HepG2 (cell line): ENCODE results near the gene SLC4A11. TPM values are rescaled to one million over a fixed set of nuclear protein-coding genes. Genes with fewer than 3 reads are reported as not detected.

Experiments used
- ATF3 ChIP-seq: sonication (generic); formaldehyde crosslinking; IDR thresholded peaks from 2 replicates; pipeline ENCODE4 v1.4.0; 2020; ENCODE audit warnings: missing genetic modification reagents
- CSRNP1 ChIP-seq: sonication (generic); formaldehyde crosslinking; IDR thresholded peaks from 2 replicates; pipeline ENCODE4 v1.8.1; 2023; ENCODE audit warnings: mild to moderate bottlenecking, missing genetic modification reagents
- GLI4 ChIP-seq: sonication (generic); formaldehyde crosslinking; IDR thresholded peaks from 2 replicates; pipeline ENCODE4 v1.5.1; 2020; ENCODE audit warnings: missing genetic modification reagents, mild to moderate bottlenecking, moderate library complexity, borderline replicate concordance
- KIAA2018 ChIP-seq: sonication (generic); formaldehyde crosslinking; IDR thresholded peaks from 2 replicates; pipeline ENCODE4 v1.5.0; 2020; ENCODE audit warnings: mild to moderate bottlenecking, missing genetic modification reagents, borderline replicate concordance
- POLR2AphosphoS5 ChIP-seq: IDR thresholded peaks from 2 replicates; pipeline ENCODE4 v1.6.1; 2012; ENCODE audit warnings: low read depth, low read length
- REPIN1 ChIP-seq: sonication (generic); formaldehyde crosslinking; IDR thresholded peaks from 2 replicates; pipeline ENCODE4 v1.8.0; 2022; ENCODE audit warnings: missing genetic modification reagents, low read depth, mild to moderate bottlenecking, borderline replicate concordance
- TARDBP ChIP-seq: sonication (generic); formaldehyde crosslinking; IDR thresholded peaks from 2 replicates; pipeline ENCODE4 v1.8.0; 2022; ENCODE audit warnings: mild to moderate bottlenecking, missing genetic modification reagents
- TBX3 ChIP-seq: fragments of 450-650 bp; IDR thresholded peaks from 2 replicates; pipeline ENCODE4 v1.6.1; 2017; ENCODE audit warnings: antibody characterized with exemption, mild to moderate bottlenecking, inconsistent platforms, borderline replicate concordance
- TMF1 ChIP-seq: sonication (generic); formaldehyde crosslinking; IDR thresholded peaks from 2 replicates; pipeline ENCODE4 v1.8.1; 2022; ENCODE audit warnings: low read depth, missing genetic modification reagents
- ZNF614 ChIP-seq: IDR thresholded peaks from 2 replicates; pipeline ENCODE4 v1.6.1; 2018; ENCODE audit warnings: missing biosample characterization, missing genetic modification reagents, inconsistent platforms, borderline replicate concordance
- ZNF678 ChIP-seq: sonication (generic); formaldehyde crosslinking; IDR thresholded peaks from 2 replicates; pipeline ENCODE4 v1.4.0; 2020; ENCODE audit warnings: mild to moderate bottlenecking, missing genetic modification reagents
- ZNF703 ChIP-seq: sonication (generic); formaldehyde crosslinking; IDR thresholded peaks from 2 replicates; pipeline ENCODE4 v1.5.1; 2020; ENCODE audit warnings: missing genetic modification reagents, mild to moderate bottlenecking, moderate library complexity, borderline replicate concordance
- ZNF773 ChIP-seq: sonication (generic); formaldehyde crosslinking; IDR thresholded peaks from 2 replicates; pipeline ENCODE4 v1.4.0; 2020; ENCODE audit warnings: missing genetic modification reagents, borderline replicate concordance
- ZSCAN12 ChIP-seq: sonication (generic); formaldehyde crosslinking; IDR thresholded peaks from 2 replicates; pipeline ENCODE4 v1.9.0; 2021; ENCODE audit warnings: mild to moderate bottlenecking, missing genetic modification reagents
- polyA plus RNA-seq, 8 experiments: library from polyadenylated mRNA; depleted of rRNA in 3 of 8; stranded (reverse) in 7 of 8; unstranded in 1 of 8; fragments of >200 nt; fragmentation: Illumina TruSeq in 4 of 8; extraction: Trizol in 4 of 8; gene quantifications; 2 replicates each; pipeline versions ENCODE4 v1.2.1 to v1.2.3, GENCODE V29; 2011 to 2016; ENCODE audit warnings: low read depth in 4 of 8, missing spikeins in 1 of 8, mixed read lengths in 1 of 8; ENCODE audit not compliant: insufficient read depth in 1 of 8
- total RNA-seq, 5 experiments: library from RNA; depleted of rRNA; stranded (reverse); fragments of >200 nt; fragmentation: Illumina TruSeq; extraction: Trizol; gene quantifications; 2 replicates each; pipeline ENCODE4 v1.2.3, GENCODE V29; 2016; ENCODE audit warnings: low read depth in 1 of 5
- TF ChIP-seq, protein P1 (sequence below): sonication (generic); formaldehyde crosslinking; IDR thresholded peaks from 2 replicates; pipeline ENCODE4 v1.8.1; 2023; ENCODE audit warnings: mild to moderate bottlenecking, missing genetic modification reagents

Gene SLC4A11
- total and polyA plus RNA-seq, 2 of the 13 experiments (the other 11 are each of a cell fraction or from before 2014, with no cell fraction given), result 3.9 to 27.0 TPM

GRCh38 chr20:3203315-3204123, 35.5 kb downstream of the SLC4A11 start (continued):
- peak; percentile 45; the same call in 1 of the 2 replicates for TF ChIP-seq KIAA2018
- TF ChIP-seq ZNF703 (CRISPR knock-in tag), result peak; percentile 57; the same call in 1 of the 2 replicates
- peak; percentile 15; the same call in 1 of the 2 replicates for TF ChIP-seq ZNF614 (CRISPR knock-in tag)
- TF ChIP-seq TARDBP, result peak; percentile 10; the same call in 1 of the 2 replicates
- 0 out of 2 replicates have a peak, but pooled peaks have one; percentile 45 for TF ChIP-seq ZSCAN12
- TF ChIP-seq, protein P1, sequence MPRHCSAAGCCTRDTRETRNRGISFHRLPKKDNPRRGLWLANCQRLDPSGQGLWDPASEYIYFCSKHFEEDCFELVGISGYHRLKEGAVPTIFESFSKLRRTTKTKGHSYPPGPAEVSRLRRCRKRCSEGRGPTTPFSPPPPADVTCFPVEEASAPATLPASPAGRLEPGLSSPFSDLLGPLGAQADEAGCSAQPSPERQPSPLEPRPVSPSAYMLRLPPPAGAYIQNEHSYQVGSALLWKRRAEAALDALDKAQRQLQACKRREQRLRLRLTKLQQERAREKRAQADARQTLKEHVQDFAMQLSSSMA (CRISPR knock-in tag), result 0 out of 2 replicates have a peak, but pooled peaks have one; percentile 55
- TF ChIP-seq REPIN1 (CRISPR knock-in tag), result no peak; the same call in 1 of the 2 replicates
- no peak for TF ChIP-seq ZNF678 (CRISPR knock-in tag)
- TF ChIP-seq TMF1 (CRISPR knock-in tag), result 0 out of 2 replicates have a peak, but pooled peaks have one; percentile 6
- TF ChIP-seq ATF3 (CRISPR knock-in tag), result 0 out of 2 replicates have a peak, but pooled peaks have one; percentile 58
- peak; percentile 94; the same call in 1 of the 2 replicates for TF ChIP-seq CSRNP1 (CRISPR knock-in tag)
- 0 out of 2 replicates have a peak, but pooled peaks have one; percentile 28 for TF ChIP-seq ZNF773 (CRISPR knock-in tag)
- TF ChIP-seq GLI4 (CRISPR knock-in tag), result 0 out of 2 replicates have a peak, but pooled peaks have one; percentile 67
- TF ChIP-seq POLR2AphosphoS5, result no peak
- no peak for TF ChIP-seq TBX3
